NCI-H1048 (cell line): ENCODE data around the gene GNLY.

ENCODE experiments used
- DNase-seq: peaks from one replicate; lab custom pipeline; 2025; lab: John Stamatoyannopoulos, UW

GNLY gene

GRCh38 chr2:85684806-85685205 is 9.4 kb upstream of the GNLY start:
- no peak for DNase-seq

GRCh38 chr2:85690932-85691331 is 3.2 kb upstream of the GNLY start:
- no peak for DNase-seq

GRCh38 chr2:85692039-85692645 is 2.0 kb upstream of the GNLY start:
- no peak for DNase-seq

- DNase-seq, result no peak
These were observed 963 bp downstream of the GNLY start for GRCh38 chr2:85695121-85695520.

GRCh38 chr2:85695691-85696668 is 1.8 kb downstream of the GNLY start:
- no peak for DNase-seq

- DNase-seq, result no peak
These were observed 2.9 kb downstream of the GNLY start for GRCh38 chr2:85697096-85697495.

GRCh38 chr2:85697716-85698115 is 3.6 kb downstream of the GNLY start:
- no peak for DNase-seq

GRCh38 chr2:85698184-85698879 is 4.2 kb downstream of the GNLY start:
- DNase-seq, result no peak

GRCh38 chr2:85698880-85699254 is 4.7 kb downstream of the GNLY start:
- DNase-seq, result no peak

GRCh38 chr2:85699325-85699724 is 5.2 kb downstream of the GNLY start:
- DNase-seq, result no peak

- no peak for DNase-seq
These were observed 8.0 kb downstream of the GNLY start for GRCh38 chr2:85702172-85702571.

GRCh38 chr2:85702800-85703199 is 8.6 kb downstream of the GNLY start:
- no peak for DNase-seq

- no peak for DNase-seq
These were observed 9.2 kb downstream of the GNLY start for GRCh38 chr2:85703329-85703728.

- no peak for DNase-seq
These were observed 9.9 kb downstream of the GNLY start for GRCh38 chr2:85704038-85704437.

- DNase-seq, result no peak
These were observed 10.9 kb downstream of the GNLY start for GRCh38 chr2:85704800-85705679.

- no peak for DNase-seq
These were observed 11.5 kb downstream of the GNLY start for GRCh38 chr2:85705680-85706039.

GRCh38 chr2:85706063-85706462 is 11.9 kb downstream of the GNLY start:
- no peak for DNase-seq

- no peak for DNase-seq
These were observed 12.6 kb downstream of the GNLY start for GRCh38 chr2:85706599-85707296.

GRCh38 chr2:85707304-85707703 is 13.1 kb downstream of the GNLY start:
- DNase-seq, result peak; percentile 59

- no peak for DNase-seq
These were observed 14.5 kb downstream of the GNLY start for GRCh38 chr2:85708641-85709040.

- DNase-seq, result no peak
These were observed 15.2 kb downstream of the GNLY start for GRCh38 chr2:85709401-85709811.
